ENCODE data around the gene ITK. TPM values are rescaled to one million over a fixed set of nuclear protein-coding genes. Genes with fewer than 3 reads are reported as not detected.
A peak's percentile ranks its signal among the peaks of the same experiment; 100 is the strongest.
"Not testable (repeated sequence)": the region's sequence is repeated elsewhere in the genome, so short reads cannot be mapped to it uniquely, and the experiment has no call there.

ITK gene
- total RNA-seq, 3 donors from 2014 or later (not counting 1 experiment from before 2014, with no cell fraction given) = 153 to 188 (median 186) TPM

GRCh38 chr5:157204765-157205164, 24.1 kb downstream of the ITK start:
- no peak for TF ChIP-seq CTCF (IDR thresholded peaks at IDR 0.05)
- ATAC-seq = peak in 1 of 3 donors; percentile 25
- Mint-ChIP-seq H3K36me3 (peaks cover 7% of the 10 kb centered on the region), H3K27me3 (ENCODE audit: low read depth in 2 of 2) (no peaks in the 10 kb centered on the region), H3K4me3 (peak overlapping the region; percentile 47), H3K4me1 (peaks cover 61 to 63% of the 10 kb centered on the region in 2 donors), H3K9me3 (no peaks in the 10 kb centered on the region), H3K27ac (peak overlapping the region; percentile 86 to 88)
- intact Hi-C loops (cut with micrococcal nuclease) = no loop called here
- Histone ChIP-seq H3K9me3 (ENCODE audit: control insufficient read depth, insufficient read depth, low read length) (no peaks in the 10 kb centered on the region), H3K27me3 (ENCODE audit: control insufficient read depth, insufficient read depth, low read length) (no peaks in the 10 kb centered on the region), H3K27ac (ENCODE audit: low read length) (peak overlapping the region; percentile 63), H3K4me1 (ENCODE audit: control insufficient read depth, insufficient read depth, low read length) (peaks cover 54% of the 10 kb centered on the region), H3K4me3 (ENCODE audit: low read length) (no peak overlapping the region), H3K36me3 (ENCODE audit: control insufficient read depth, insufficient read depth, low read length) (peaks cover 21% of the 10 kb centered on the region)
- WGBS (ENCODE audit: insufficient coverage) = no CpG with 5 or more reads among the region's 4 CpGs
- peak in 1 of 2 donors; percentile 77 for DNase-seq

GRCh38 chr5:157205708-157206107, 25.1 kb downstream of the ITK start:
- Mint-ChIP-seq H3K4me1 (peaks cover 53 to 66% of the 10 kb centered on the region in 2 donors), H3K27me3 (ENCODE audit: low read depth in 2 of 2) (no peaks in the 10 kb centered on the region), H3K4me3 (peak overlapping the region; percentile 45), H3K9me3 (no peaks in the 10 kb centered on the region), H3K36me3 (peaks cover 7% of the 10 kb centered on the region), H3K27ac (peak overlapping the region; percentile 67 to 78)
- no peak overlapping the region for H3K27ac ChIP-seq (ENCODE audit: low read length)
- no peak overlapping the region for H3K4me3 ChIP-seq (ENCODE audit: low read length)
- DNase-seq (no peak), ATAC-seq (no peak)
- peaks cover 52% of the 10 kb centered on the region for H3K4me1 ChIP-seq (ENCODE audit: control insufficient read depth, insufficient read depth, low read length)
- peaks cover 23% of the 10 kb centered on the region for H3K36me3 ChIP-seq (ENCODE audit: control insufficient read depth, insufficient read depth, low read length)
- WGBS (ENCODE audit: insufficient coverage) = 80% methylated on average over 6 of the region's 6 CpGs
- H3K27me3 ChIP-seq (ENCODE audit: control insufficient read depth, insufficient read depth, low read length) = no peaks in the 10 kb centered on the region
- no peaks in the 10 kb centered on the region for H3K9me3 ChIP-seq (ENCODE audit: control insufficient read depth, insufficient read depth, low read length)
- TF ChIP-seq CTCF (IDR thresholded peaks at IDR 0.05) = no peak
- intact Hi-C loops (cut with micrococcal nuclease) = no loop called here

GRCh38 chr5:157210652-157211051, 30.0 kb downstream of the ITK start:
- H3K27me3 Mint-ChIP-seq (ENCODE audit: low read depth in 2 of 2); H3K4me3 ChIP-seq (ENCODE audit: low read length); H3K27me3 ChIP-seq (ENCODE audit: control insufficient read depth, insufficient read depth, low read length); H3K9me3 ChIP-seq (ENCODE audit: control insufficient read depth, insufficient read depth, low read length); H3K9me3 Mint-ChIP-seq: not testable (repeated sequence)
- no CpG with 5 or more reads among the region's 1 CpG for WGBS (ENCODE audit: insufficient coverage)
- DNase-seq (peak in 1 of 2 donors; percentile 72), ATAC-seq (peak; percentile 46 to 73 (median 67))
- intact Hi-C loops (cut with micrococcal nuclease) = loop anchor here (5.0 kb wide), 1 partner anchor 178 kb away; no protein-coding TSS in a partner anchor
- Mint-ChIP-seq H3K4me1 (peaks cover 76 to 81% of the 10 kb centered on the region in 2 donors), H3K36me3 (peaks cover 25% of the 10 kb centered on the region), H3K4me3 (peak overlapping the region; percentile 29), H3K27ac (peak overlapping the region; percentile 86 to 92)
- Histone ChIP-seq H3K4me1 (ENCODE audit: control insufficient read depth, insufficient read depth, low read length) (peaks cover 62% of the 10 kb centered on the region), H3K36me3 (ENCODE audit: control insufficient read depth, insufficient read depth, low read length) (peaks cover 50% of the 10 kb centered on the region), H3K27ac (ENCODE audit: low read length) (peak overlapping the region; percentile 61)

GRCh38 chr5:157212307-157212706, 31.7 kb downstream of the ITK start:
- DNase-seq (no peak), ATAC-seq (no peak)
- H3K4me3 ChIP-seq (ENCODE audit: low read length) = no peak overlapping the region
- intact Hi-C loops (cut with micrococcal nuclease) = loop anchor here (5.0 kb wide), 1 partner anchor 180 kb away; no protein-coding TSS in a partner anchor
- TF ChIP-seq CTCF (IDR thresholded peaks at IDR 0.05) = no peak
- H3K9me3 ChIP-seq (ENCODE audit: control insufficient read depth, insufficient read depth, low read length) = no peaks in the 10 kb centered on the region
- H3K27ac ChIP-seq (ENCODE audit: low read length) = no peak overlapping the region
- no peaks in the 10 kb centered on the region for H3K9me3 Mint-ChIP-seq
- peaks cover 60% of the 10 kb centered on the region for H3K36me3 ChIP-seq (ENCODE audit: control insufficient read depth, insufficient read depth, low read length)
- no peaks in the 10 kb centered on the region for H3K27me3 Mint-ChIP-seq (ENCODE audit: low read depth in 2 of 2)
- WGBS (ENCODE audit: insufficient coverage) = 89% methylated on average over 5 of the region's 5 CpGs
- peak overlapping the region; percentile 43 for H3K4me3 Mint-ChIP-seq
- peak overlapping the region; percentile 86 to 92 for H3K27ac Mint-ChIP-seq
- H3K27me3 ChIP-seq (ENCODE audit: control insufficient read depth, insufficient read depth, low read length) = no peaks in the 10 kb centered on the region
- H3K36me3 Mint-ChIP-seq = peaks cover 25% of the 10 kb centered on the region
- peaks cover 81 to 84% of the 10 kb centered on the region in 2 donors for H3K4me1 Mint-ChIP-seq
- H3K4me1 ChIP-seq (ENCODE audit: control insufficient read depth, insufficient read depth, low read length) = peaks cover 75% of the 10 kb centered on the region

Data from natural killer cell (primary cell).